GM19452 (cell line): ENCODE results near the gene PCDHA1.

Source experiments
- ATAC-seq: cut with Tn5 transposase; IDR thresholded peaks from one replicate; pipeline ENCODE4 v1.9.1; 2021; ENCODE audit not compliant: unreplicated experiment

The PCDHA1 gene

DNA sequence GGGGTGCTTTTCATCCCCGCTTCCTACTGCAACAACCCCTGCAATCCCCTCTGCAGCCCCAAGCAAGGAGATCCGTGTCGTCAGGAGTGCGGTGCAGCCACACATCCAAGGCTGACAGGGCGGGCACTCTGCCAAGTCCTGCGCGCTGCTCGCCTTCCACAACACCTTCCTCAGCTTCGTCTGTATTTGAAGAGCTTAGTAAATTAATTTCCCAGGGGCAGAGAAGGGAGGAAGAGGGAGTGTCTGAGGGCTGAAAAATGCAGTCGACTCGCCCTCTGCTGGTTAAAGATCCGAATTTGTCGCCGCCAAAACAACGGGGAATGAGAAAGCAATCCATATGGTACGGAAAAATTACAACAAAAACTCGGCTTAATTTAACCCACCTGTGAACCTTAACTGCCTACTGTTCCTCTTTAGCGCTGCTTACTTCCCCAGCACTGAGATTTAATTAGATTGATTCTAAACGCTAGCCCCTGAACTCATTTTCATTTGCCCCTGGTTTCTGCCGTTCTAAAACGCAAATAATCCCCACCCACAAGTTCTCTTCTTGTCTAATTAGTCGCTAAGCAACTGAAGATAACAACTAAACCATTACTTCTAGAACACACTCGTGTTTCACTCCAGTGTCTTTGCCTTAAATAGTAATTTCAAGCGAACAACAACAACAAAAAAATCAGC, 254.3 kb downstream of the PCDHA1 start:
- ATAC-seq = no peak

GRCh38 chr5:141040771-141041426, 255.0 kb downstream of the PCDHA1 start:
- ATAC-seq = peak; percentile 64

DNA sequence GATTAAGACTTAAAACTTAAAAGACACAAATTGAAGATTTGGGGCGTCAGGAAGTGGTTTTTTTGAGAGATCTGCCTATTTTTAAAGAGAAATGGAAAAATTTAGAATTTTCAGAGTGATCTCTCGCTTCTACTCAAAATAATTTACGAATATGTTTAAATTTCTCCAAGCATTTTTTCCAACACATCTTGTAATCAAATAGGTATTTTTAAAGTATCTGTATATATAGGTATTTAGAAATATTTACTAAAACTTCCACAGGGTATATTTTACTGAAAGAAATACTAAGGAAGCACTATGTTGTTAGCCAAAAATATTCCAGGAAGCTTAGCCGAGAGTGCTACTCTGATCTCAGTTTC, 255.5 kb downstream of the PCDHA1 start:
- no peak for ATAC-seq

GRCh38 chr5:141042555-141042954, 256.6 kb downstream of the PCDHA1 start:
- no peak for ATAC-seq

DNA sequence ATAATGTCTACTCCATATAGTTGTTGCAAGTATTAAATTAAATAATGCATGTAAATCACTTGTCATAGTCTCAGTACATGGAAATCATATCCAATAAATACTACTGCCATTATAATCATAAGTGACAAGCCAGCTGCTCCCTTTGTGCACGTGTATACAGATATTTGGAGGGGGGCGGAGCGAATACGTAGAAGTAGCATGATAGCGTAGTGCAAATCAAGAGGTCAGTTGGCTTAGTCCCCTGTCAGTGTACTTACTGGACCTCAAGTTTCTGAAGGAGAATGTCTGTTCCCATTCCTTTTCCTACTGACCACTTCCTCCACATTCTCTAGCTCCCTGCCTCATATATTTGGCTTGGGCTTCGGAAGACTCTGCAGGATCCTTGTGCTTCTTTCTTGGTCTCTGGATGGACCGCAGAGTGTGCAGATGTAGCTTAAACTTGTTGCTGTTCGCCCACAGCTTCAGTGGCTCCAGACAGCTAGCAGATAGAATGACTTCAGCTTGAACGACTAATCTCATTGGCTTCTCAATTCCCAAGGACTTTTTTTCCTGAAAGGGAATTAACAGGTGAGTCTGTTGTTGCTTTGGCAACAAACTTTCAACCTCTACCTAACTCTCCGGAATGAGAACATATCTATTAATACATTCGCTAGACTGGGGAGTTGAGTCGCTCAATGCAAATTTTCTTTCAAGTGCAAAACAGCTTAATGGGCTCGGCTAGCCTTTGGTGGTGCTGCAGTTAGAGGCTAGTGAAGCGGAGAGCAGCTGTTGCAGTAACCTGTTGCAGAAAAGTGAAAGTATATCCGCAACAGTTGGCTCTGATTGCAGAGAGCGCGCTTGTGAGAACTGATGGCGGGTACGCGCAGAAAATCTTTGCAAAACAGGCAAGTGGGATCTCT, 264.9 kb downstream of the PCDHA1 start, which contains the start of gene PCDHB1:
PCDHB1 (plus strand) TSS at position 753 of the 899 bp plus-strand sequence; CDS start at position 850, 97 bp downstream.
- no peak for ATAC-seq

DNA sequence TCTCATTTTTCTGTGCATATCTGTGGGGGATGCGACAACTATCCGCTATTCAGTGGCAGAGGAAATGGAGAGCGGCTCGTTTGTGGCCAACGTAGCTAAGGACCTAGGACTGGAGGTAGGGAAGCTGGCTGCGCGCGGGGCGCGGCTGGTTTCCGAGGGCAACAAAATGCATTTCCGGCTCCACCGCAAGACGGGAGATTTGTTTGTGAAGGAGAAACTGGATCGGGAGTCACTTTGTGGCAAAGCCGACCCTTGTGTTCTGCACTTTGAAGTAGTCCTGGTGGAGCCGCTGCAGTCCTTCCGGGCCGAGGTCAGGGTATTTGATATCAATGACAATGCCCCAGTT, 265.6 kb downstream of the PCDHA1 start:
- no peak for ATAC-seq
